ENCODE results near the gene PARVB.

GRCh38 chr22:44215287-44215686, 191.2 kb downstream of the PARVB start:
- TF ChIP-seq, protein P1, sequence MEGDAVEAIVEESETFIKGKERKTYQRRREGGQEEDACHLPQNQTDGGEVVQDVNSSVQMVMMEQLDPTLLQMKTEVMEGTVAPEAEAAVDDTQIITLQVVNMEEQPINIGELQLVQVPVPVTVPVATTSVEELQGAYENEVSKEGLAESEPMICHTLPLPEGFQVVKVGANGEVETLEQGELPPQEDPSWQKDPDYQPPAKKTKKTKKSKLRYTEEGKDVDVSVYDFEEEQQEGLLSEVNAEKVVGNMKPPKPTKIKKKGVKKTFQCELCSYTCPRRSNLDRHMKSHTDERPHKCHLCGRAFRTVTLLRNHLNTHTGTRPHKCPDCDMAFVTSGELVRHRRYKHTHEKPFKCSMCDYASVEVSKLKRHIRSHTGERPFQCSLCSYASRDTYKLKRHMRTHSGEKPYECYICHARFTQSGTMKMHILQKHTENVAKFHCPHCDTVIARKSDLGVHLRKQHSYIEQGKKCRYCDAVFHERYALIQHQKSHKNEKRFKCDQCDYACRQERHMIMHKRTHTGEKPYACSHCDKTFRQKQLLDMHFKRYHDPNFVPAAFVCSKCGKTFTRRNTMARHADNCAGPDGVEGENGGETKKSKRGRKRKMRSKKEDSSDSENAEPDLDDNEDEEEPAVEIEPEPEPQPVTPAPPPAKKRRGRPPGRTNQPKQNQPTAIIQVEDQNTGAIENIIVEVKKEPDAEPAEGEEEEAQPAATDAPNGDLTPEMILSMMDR (conservative IDR thresholded peaks at IDR 0.05): no peak
- no peak for TF ChIP-seq EZH2 (IDR thresholded peaks at IDR 0.05; ENCODE audit: low read depth)
